HG03097 (cell line): Measurements from ENCODE around the gene ZNF394.

Source experiments
- ATAC-seq: cut with Tn5 transposase; IDR thresholded peaks from one replicate; pipeline ENCODE4 v1.9.1; 2021; ENCODE audit not compliant: unreplicated experiment, low FRiP score

The ZNF394 gene

DNA sequence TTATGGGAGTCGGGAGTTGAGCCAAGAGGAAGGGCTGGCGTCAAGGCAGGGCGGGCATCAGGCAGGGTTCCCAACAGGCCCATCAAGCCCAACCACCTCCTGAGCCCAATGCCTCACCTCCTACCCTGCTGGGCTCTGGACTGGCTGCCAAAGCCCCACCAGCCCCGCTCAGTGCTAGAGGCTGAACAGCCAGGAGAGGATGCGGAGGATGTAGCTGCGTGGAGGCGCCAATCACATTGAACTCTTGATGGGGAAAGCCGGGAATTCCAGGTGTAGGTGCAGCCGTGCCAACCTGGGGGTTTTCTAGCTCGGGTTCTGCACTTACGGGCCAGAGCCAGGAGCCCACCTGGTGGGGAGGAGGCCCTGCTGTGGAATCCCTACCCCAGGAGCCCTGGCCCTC, 47.0 kb downstream of the ZNF394 start:
- ATAC-seq: no peak

GRCh38 chr7:99452541-99452940, 47.5 kb downstream of the ZNF394 start:
- ATAC-seq: no peak

DNA sequence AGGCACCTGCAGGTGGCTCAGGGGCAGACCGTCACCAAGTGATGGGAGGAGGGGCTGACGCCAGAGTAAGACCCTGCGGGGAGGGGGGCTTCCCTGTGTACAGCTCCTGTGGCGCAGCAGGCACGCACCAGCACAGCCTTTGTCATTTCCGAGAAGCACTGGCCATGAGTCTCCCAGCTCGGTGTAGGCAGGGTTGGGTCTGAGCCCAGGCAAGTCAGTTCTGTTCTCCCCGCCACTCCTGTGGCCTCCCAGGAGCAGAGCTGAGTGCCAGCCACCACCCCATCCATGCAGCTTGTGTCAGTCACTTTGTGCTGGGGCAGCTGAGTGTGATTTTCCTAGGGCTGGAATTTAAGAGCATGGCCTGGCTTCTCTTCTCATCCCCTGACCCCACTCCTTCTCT, 48.1 kb downstream of the ZNF394 start:
- no peak for ATAC-seq

DNA sequence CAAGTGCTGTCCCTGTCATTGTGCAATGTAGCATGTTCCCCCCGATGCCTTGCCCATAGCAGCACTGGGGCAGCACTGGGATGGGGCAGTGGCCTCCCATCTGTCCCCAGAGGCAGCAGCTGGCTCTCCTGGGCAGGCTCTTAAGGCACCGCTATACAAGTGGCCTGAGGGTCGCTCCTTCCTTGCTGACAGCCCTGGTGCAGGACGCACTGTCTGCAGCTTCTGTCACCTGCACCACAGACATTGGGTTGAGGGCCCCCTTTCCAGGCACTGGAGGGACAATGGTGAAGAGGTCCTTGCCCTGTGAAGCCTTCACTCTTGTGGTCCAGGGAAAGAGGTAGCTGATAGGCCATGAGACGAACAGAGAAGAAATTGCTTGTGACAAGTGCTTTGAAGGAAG, 50.8 kb downstream of the ZNF394 start:
- ATAC-seq: no peak

GRCh38 chr7:99448855-99449254, 51.2 kb downstream of the ZNF394 start:
- ATAC-seq: no peak

GRCh38 chr7:99447943-99448342, 52.1 kb downstream of the ZNF394 start:
- ATAC-seq: no peak

GRCh38 chr7:99446096-99446495, 54.0 kb downstream of the ZNF394 start:
- no peak for ATAC-seq
